Endothelial cell of umbilical vein (primary cell): ENCODE data around the gene PGAM5.

ENCODE experiments used
- EZH2 ChIP-seq: IDR thresholded peaks from 2 replicates; pipeline ENCODE4 v1.6.1; 2012; ENCODE audit warnings: borderline replicate concordance, low read depth, mild to moderate bottlenecking, moderate library complexity, low read length, inconsistent platforms; ENCODE audit not compliant: severe bottlenecking
- JUN ChIP-seq: IDR thresholded peaks from 2 replicates; pipeline ENCODE4 v1.6.1; 2011; ENCODE audit warnings: borderline replicate concordance, low read depth; ENCODE audit not compliant: insufficient read length, insufficient read depth
- MAX ChIP-seq: IDR thresholded peaks from 2 replicates; pipeline ENCODE4 v1.6.1; 2011; ENCODE audit not compliant: insufficient read depth, insufficient read length
- MYC ChIP-seq: IDR thresholded peaks from one replicate; pipeline ENCODE4 v1.6.1; 2011; ENCODE audit warnings: mild to moderate bottlenecking, low read depth, low read length
- POLR2A ChIP-seq: IDR thresholded peaks from 2 replicates; pipeline ENCODE4 v1.6.1; 2012; ENCODE audit warnings: low read depth, mild to moderate bottlenecking, control low read depth, low read length
- POLR2AphosphoS5 ChIP-seq: IDR thresholded peaks from 2 replicates; pipeline ENCODE4 v1.6.1; 2012; ENCODE audit warnings: low read depth, mild to moderate bottlenecking, control low read depth, low read length, moderate library complexity; ENCODE audit not compliant: insufficient read depth
- TF ChIP-seq, protein P1 (sequence below), 2 donors: IDR thresholded peaks; 1 replicate in 1 of 2; 2 replicates in 1 of 2; pipeline ENCODE4 v1.5.1; 2011; ENCODE audit warnings: low read length in 2 of 2, mild to moderate bottlenecking in 2 of 2, moderate library complexity in 2 of 2, control low read depth in 1 of 2, inconsistent platforms in 1 of 2, low read depth in 1 of 2; ENCODE audit not compliant: insufficient read depth in 1 of 2; ENCODE audit errors: extremely low read depth in 1 of 2

GRCh38 chr12:132730353-132730752 is 19.7 kb downstream of the PGAM5 start:
- TF ChIP-seq, protein P1, sequence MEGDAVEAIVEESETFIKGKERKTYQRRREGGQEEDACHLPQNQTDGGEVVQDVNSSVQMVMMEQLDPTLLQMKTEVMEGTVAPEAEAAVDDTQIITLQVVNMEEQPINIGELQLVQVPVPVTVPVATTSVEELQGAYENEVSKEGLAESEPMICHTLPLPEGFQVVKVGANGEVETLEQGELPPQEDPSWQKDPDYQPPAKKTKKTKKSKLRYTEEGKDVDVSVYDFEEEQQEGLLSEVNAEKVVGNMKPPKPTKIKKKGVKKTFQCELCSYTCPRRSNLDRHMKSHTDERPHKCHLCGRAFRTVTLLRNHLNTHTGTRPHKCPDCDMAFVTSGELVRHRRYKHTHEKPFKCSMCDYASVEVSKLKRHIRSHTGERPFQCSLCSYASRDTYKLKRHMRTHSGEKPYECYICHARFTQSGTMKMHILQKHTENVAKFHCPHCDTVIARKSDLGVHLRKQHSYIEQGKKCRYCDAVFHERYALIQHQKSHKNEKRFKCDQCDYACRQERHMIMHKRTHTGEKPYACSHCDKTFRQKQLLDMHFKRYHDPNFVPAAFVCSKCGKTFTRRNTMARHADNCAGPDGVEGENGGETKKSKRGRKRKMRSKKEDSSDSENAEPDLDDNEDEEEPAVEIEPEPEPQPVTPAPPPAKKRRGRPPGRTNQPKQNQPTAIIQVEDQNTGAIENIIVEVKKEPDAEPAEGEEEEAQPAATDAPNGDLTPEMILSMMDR (IDR thresholded peaks at IDR 0.05; ENCODE audit: extremely low read depth in 1 of 2, insufficient read depth in 1 of 2, low read depth in 1 of 2, low read length in 2 of 2) = no peak
- TF ChIP-seq MAX = no peak
- TF ChIP-seq EZH2 = no peak
- no peak for TF ChIP-seq POLR2A
- no peak for TF ChIP-seq JUN
- TF ChIP-seq POLR2AphosphoS5 = no peak
- TF ChIP-seq MYC = no peak
